Measurements from ENCODE around the gene HOXA2.

The HOXA2 gene

GRCh38 chr7:27128776-27129728 lies 26.6 kb upstream of the HOXA2 start:
- DNase-seq (ENCODE audit: low read depth): no peak
- no peak overlapping the region for H3K4me3 ChIP-seq (ENCODE audit: low read depth, low read length)
- no peak for TF ChIP-seq CTCF (IDR thresholded peaks at IDR 0.05; ENCODE audit: low read depth, low read length, missing control alignments)

- DNase-seq (ENCODE audit: low read depth): no peak
- H3K4me3 ChIP-seq (ENCODE audit: low read depth, low read length): no peak overlapping the region
- no peak for TF ChIP-seq CTCF (IDR thresholded peaks at IDR 0.05; ENCODE audit: low read depth, low read length, missing control alignments)
Measured at GRCh38 chr7:27128034-27128433, 25.6 kb upstream of the HOXA2 start.

GRCh38 chr7:27126596-27127327 lies 24.3 kb upstream of the HOXA2 start:
- TF ChIP-seq CTCF (IDR thresholded peaks at IDR 0.05; ENCODE audit: low read depth, low read length, missing control alignments): no peak
- no peak for DNase-seq (ENCODE audit: low read depth)
- no peak overlapping the region for H3K4me3 ChIP-seq (ENCODE audit: low read depth, low read length)

GRCh38 chr7:27125986-27126394 lies 23.5 kb upstream of the HOXA2 start:
- no peak overlapping the region for H3K4me3 ChIP-seq (ENCODE audit: low read depth, low read length)
- no peak for TF ChIP-seq CTCF (IDR thresholded peaks at IDR 0.05; ENCODE audit: low read depth, low read length, missing control alignments)
- no peak for DNase-seq (ENCODE audit: low read depth)

GRCh38 chr7:27124902-27125689 lies 22.6 kb upstream of the HOXA2 start:
- H3K4me3 ChIP-seq (ENCODE audit: low read depth, low read length): no peak overlapping the region
- DNase-seq (ENCODE audit: low read depth): no peak
- TF ChIP-seq CTCF (IDR thresholded peaks at IDR 0.05; ENCODE audit: low read depth, low read length, missing control alignments): no peak

GRCh38 chr7:27124096-27124901 lies 21.8 kb upstream of the HOXA2 start:
- no peak overlapping the region for H3K4me3 ChIP-seq (ENCODE audit: low read depth, low read length)
- no peak for TF ChIP-seq CTCF (IDR thresholded peaks at IDR 0.05; ENCODE audit: low read depth, low read length, missing control alignments)

More at GRCh38 chr7:27124096-27124901, 21.8 kb upstream of the HOXA2 start:
- no peak for DNase-seq (ENCODE audit: low read depth)

Data from GM12864 (cell line).